ENCODE results near the gene RNF41.
"Not testable (repeated sequence)": the region's sequence is repeated elsewhere in the genome, so short reads cannot be mapped to it uniquely, and the experiment has no call there.

Gene RNF41

DNA sequence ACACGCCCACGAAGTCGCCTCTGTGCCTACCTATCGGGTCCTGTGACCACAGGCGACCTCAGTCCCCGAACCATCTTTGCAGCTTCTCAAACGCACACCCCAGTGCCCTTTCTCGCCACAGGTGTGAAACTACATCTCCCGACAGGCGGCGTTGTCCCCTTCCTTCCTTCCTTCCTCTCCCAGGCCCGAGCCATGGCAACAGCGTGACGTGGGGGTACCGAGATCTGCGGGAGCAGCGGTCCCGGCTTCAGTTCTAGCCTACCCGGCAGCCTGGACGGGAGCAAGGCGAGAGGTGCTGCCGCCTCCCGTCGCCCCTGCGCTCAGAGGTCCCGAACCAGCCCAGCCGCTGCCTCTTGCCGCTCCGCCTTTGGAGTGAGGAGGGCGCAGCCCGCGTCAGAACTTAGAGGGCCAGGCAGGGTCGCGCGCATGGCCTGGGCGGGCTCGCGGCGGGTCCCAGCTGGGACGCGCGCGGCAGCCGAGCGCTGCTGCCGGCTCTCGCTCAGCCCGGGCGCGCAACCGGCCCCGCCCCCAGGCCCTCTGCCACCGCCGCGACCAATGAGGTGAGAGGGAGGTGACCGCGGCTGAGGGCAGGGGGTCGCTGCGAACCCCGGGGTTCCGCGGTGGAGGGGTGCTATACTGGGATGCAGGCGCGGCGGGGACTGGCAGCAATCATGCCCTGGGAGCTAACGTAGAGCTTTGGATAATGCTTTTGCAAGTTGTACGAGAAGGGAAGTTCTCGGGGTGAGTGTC lies 45.1 kb upstream of the RNF41 start, which contains the start of gene COQ10A:
Gene COQ10A (plus strand): TSS at position 250 of the 750 bp plus-strand sequence. CDS start 177 bp downstream, at position 427.
- DNase-seq (ENCODE audit: low spot score) = peak; percentile 87
- Histone ChIP-seq H3K23ac (ENCODE audit: low read depth, low read length, poor library complexity) (peak within 1 kb of the TSS; percentile 97), H3K9ac (ENCODE audit: low read depth, low read length, poor library complexity) (peak within 1 kb of the TSS; percentile 95), H3K9me3 (replicated peaks in 1 of 2; ENCODE audit: control insufficient read depth in 2 of 2, insufficient read depth in 1 of 2, low read depth in 1 of 2, low read length in 2 of 2) (no peaks in the 10 kb centered on the region), H3K18ac (ENCODE audit: low read length) (peak within 1 kb of the TSS; percentile 97), H4K8ac (ENCODE audit: low read depth, low read length) (no peak within 1 kb of the TSS), H2BK120ac (ENCODE audit: low read depth, low read length) (peak within 1 kb of the TSS; percentile 65), H3K4me1 (ENCODE audit: control insufficient read depth in 2 of 2, insufficient read depth in 1 of 2, low read depth in 1 of 2, low read length in 2 of 2) (peaks cover 8% of the 10 kb centered on the region in 2 donors), H3K14ac (ENCODE audit: low read length) (no peak within 1 kb of the TSS), H3K4me3 (ENCODE audit: low read length in 2 of 2) (peak within 1 kb of the TSS; percentile 79 to 90), H3K27me3 (ENCODE audit: control insufficient read depth in 3 of 3, insufficient read depth in 3 of 3, low read depth in 1 of 3, low read length in 3 of 3) (no peaks in the 10 kb centered on the region), H3K79me1 (ENCODE audit: low read depth, low read length) (peaks cover 2% of the 10 kb centered on the region), H4K91ac (ENCODE audit: low read depth, low read length, poor library complexity) (no peak within 1 kb of the TSS), H3K27ac (replicated peaks; ENCODE audit: low read length) (peak within 1 kb of the TSS; percentile 98), H3K4ac (ENCODE audit: low read length) (no peak within 1 kb of the TSS), H2AFZ (ENCODE audit: low read length) (peak within 1 kb of the TSS; percentile 100), H2BK15ac (ENCODE audit: low read length) (peak within 1 kb of the TSS; percentile 82), H3K36me3 (replicated peaks in 1 of 2; ENCODE audit: control insufficient read depth in 2 of 2, insufficient read depth in 2 of 2, low read length in 2 of 2) (peaks cover 13 to 35% of the 10 kb centered on the region in 2 donors), H2AK5ac (ENCODE audit: low read depth, low read length) (no peak within 1 kb of the TSS), H2BK12ac (ENCODE audit: low read length) (peak within 1 kb of the TSS; percentile 88), H2BK5ac (ENCODE audit: low read length) (peak within 1 kb of the TSS; percentile 70), H3K4me2 (ENCODE audit: insufficient read depth, low read length, poor library complexity, severe bottlenecking) (peak within 1 kb of the TSS; percentile 71)
- no CpG with 5 or more reads among the region's 68 CpGs for WGBS, 2 donors (ENCODE audit: extremely low coverage in 2 of 2, insufficient read length in 2 of 2, insufficient replicate concordance in 1 of 2)

DNA sequence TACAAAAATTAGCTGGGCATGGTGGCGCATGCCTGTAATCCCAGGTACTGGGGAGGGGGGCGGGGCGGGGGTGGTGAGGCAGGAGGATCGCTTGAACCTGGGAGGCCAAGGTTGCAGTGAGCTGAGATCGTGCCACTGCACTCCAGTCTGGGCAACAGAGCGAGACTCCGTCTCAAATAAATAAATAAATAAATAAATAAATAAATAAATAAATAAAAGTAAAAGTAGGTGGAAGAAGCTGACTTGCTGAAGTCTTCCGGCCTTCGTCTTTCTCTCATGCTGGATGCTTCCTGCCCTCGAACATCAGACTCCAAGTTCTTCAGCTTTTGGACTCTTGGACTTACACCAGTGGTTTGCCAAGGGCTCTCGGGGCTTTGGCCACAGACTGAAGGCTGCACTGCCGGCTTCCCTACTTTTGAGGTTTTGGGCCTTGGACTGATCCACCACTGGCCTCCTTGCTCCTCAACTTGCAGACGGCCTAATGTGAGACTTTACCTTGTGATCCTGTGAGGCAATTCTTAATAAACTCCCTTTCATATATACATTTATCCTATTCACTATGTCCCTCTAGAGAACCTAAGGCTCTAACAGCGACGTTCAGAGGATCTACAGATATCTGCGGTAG lies 44.5 kb upstream of the RNF41 start:
- not testable (repeated sequence) for H4K8ac ChIP-seq (ENCODE audit: low read depth, low read length); H2BK120ac ChIP-seq (ENCODE audit: low read depth, low read length); H3K14ac ChIP-seq (ENCODE audit: low read length); H3K23ac ChIP-seq (ENCODE audit: low read depth, low read length, poor library complexity); DNase-seq (ENCODE audit: low spot score); H3K9me3 ChIP-seq (replicated peaks in 1 of 2; ENCODE audit: control insufficient read depth in 2 of 2, insufficient read depth in 1 of 2, low read depth in 1 of 2, low read length in 2 of 2); H3K9ac ChIP-seq (ENCODE audit: low read depth, low read length, poor library complexity); H3K27me3 ChIP-seq (ENCODE audit: control insufficient read depth in 3 of 3, insufficient read depth in 3 of 3, low read depth in 1 of 3, low read length in 3 of 3); H3K79me1 ChIP-seq (ENCODE audit: low read depth, low read length); H3K4ac ChIP-seq (ENCODE audit: low read length); H2BK12ac ChIP-seq (ENCODE audit: low read length); H2AK5ac ChIP-seq (ENCODE audit: low read depth, low read length); H3K18ac ChIP-seq (ENCODE audit: low read length); H3K4me1 ChIP-seq (ENCODE audit: control insufficient read depth in 2 of 2, insufficient read depth in 1 of 2, low read depth in 1 of 2, low read length in 2 of 2); H4K91ac ChIP-seq (ENCODE audit: low read depth, low read length, poor library complexity)
- Histone ChIP-seq H2AFZ (ENCODE audit: low read length) (peak overlapping the region; percentile 100), H3K27ac (replicated peaks; ENCODE audit: low read length) (peak overlapping the region; percentile 98), H3K36me3 (replicated peaks in 1 of 2; ENCODE audit: control insufficient read depth in 2 of 2, insufficient read depth in 2 of 2, low read length in 2 of 2) (peaks cover 13 to 28% of the 10 kb centered on the region in 2 donors), H2BK5ac (ENCODE audit: low read length) (peak overlapping the region; percentile 70), H2BK15ac (ENCODE audit: low read length) (peak overlapping the region; percentile 82), H3K4me3 (ENCODE audit: low read length in 2 of 2) (peak overlapping the region; percentile 79 to 90), H3K4me2 (ENCODE audit: insufficient read depth, low read length, poor library complexity, severe bottlenecking) (peak overlapping the region; percentile 67)
- no CpG with 5 or more reads among the region's 16 CpGs for WGBS, 2 donors (ENCODE audit: extremely low coverage in 2 of 2, insufficient read length in 2 of 2, insufficient replicate concordance in 1 of 2)

DNA sequence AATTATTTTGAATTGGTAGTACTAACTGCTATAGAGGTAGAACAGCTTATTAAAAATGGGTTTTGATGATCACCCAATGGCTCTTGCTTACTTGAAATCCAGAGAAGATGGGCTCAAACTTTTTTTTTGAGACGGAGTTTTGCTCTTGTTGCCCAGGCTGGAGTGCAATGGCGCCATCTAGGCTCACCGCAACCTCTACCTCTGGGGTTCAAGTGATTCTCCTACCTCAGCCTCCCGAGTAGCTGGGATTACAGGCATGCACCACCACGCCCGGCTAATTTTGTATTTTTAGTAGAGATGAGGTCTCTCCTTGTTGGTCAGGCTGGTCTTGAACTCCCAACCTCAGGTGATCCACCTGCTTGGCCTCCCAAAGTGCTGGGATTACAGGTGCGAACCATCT lies 41.2 kb upstream of the RNF41 start:
- not testable (repeated sequence) for H2AK5ac ChIP-seq (ENCODE audit: low read depth, low read length); H3K36me3 ChIP-seq (replicated peaks in 1 of 2; ENCODE audit: control insufficient read depth in 2 of 2, insufficient read depth in 2 of 2, low read length in 2 of 2); H2BK15ac ChIP-seq (ENCODE audit: low read length); H2BK120ac ChIP-seq (ENCODE audit: low read depth, low read length); H3K79me1 ChIP-seq (ENCODE audit: low read depth, low read length); H4K8ac ChIP-seq (ENCODE audit: low read depth, low read length); H2BK12ac ChIP-seq (ENCODE audit: low read length); H3K18ac ChIP-seq (ENCODE audit: low read length); H3K4me3 ChIP-seq (ENCODE audit: low read length in 2 of 2); H2BK5ac ChIP-seq (ENCODE audit: low read length); H3K9ac ChIP-seq (ENCODE audit: low read depth, low read length, poor library complexity); DNase-seq (ENCODE audit: low spot score); H3K27ac ChIP-seq (replicated peaks; ENCODE audit: low read length); H2AFZ ChIP-seq (ENCODE audit: low read length); H3K4ac ChIP-seq (ENCODE audit: low read length); H3K14ac ChIP-seq (ENCODE audit: low read length); H4K91ac ChIP-seq (ENCODE audit: low read depth, low read length, poor library complexity); H3K9me3 ChIP-seq (replicated peaks in 1 of 2; ENCODE audit: control insufficient read depth in 2 of 2, insufficient read depth in 1 of 2, low read depth in 1 of 2, low read length in 2 of 2); H3K27me3 ChIP-seq (ENCODE audit: control insufficient read depth in 3 of 3, insufficient read depth in 3 of 3, low read depth in 1 of 3, low read length in 3 of 3); H3K4me2 ChIP-seq (ENCODE audit: insufficient read depth, low read length, poor library complexity, severe bottlenecking); H3K23ac ChIP-seq (ENCODE audit: low read depth, low read length, poor library complexity)
- peaks cover 8 to 11% of the 10 kb centered on the region in 2 donors for H3K4me1 ChIP-seq (ENCODE audit: control insufficient read depth in 2 of 2, insufficient read depth in 1 of 2, low read depth in 1 of 2, low read length in 2 of 2)
- no CpG with 5 or more reads among the region's 7 CpGs for WGBS, 2 donors (ENCODE audit: extremely low coverage in 2 of 2, insufficient read length in 2 of 2, insufficient replicate concordance in 1 of 2)

DNA sequence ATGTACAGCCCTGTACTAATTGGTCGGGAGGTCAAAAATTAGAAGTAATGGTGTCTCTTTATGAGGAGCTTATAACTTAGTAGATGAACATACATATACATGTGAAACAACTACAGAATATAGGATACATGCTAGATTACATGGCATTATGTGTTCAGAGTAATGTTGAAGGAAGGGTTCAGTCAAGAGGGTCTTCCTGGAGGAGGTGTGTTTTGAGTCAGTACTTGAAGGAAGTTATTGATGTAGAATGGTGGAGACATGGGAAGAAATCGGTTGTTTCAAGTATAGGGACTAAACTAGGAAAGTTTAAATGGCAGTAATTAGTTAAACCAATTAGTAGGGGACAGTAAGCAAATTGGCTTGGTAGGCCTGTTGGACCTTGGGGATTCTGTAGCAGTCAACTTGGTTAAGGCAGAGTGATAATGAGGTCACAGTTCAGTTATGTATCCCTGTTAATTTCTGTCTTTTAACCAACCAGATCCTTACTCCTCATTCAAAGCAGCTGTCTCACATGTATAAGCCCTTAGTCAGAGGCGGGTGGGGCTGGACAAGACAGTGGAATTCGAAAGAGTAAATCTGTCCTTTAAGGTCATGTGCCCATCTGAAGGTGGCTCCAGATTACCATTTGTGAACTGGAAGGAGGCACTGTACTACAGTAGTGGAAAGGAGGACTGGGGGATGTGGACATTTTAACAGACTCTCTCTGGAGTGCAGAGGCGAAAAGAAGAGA lies 39.9 kb upstream of the RNF41 start:
- Histone ChIP-seq H3K36me3 (replicated peaks in 1 of 2; ENCODE audit: control insufficient read depth in 2 of 2, insufficient read depth in 2 of 2, low read length in 2 of 2) (peaks cover 4 to 6% of the 10 kb centered on the region in 2 donors), H3K9me3 (replicated peaks in 1 of 2; ENCODE audit: control insufficient read depth in 2 of 2, insufficient read depth in 1 of 2, low read depth in 1 of 2, low read length in 2 of 2) (no peaks in the 10 kb centered on the region), H3K18ac (ENCODE audit: low read length) (no peak overlapping the region), H3K27ac (replicated peaks; ENCODE audit: low read length) (no peak overlapping the region), H3K9ac (ENCODE audit: low read depth, low read length, poor library complexity) (no peak overlapping the region), H3K4me1 (ENCODE audit: control insufficient read depth in 2 of 2, insufficient read depth in 1 of 2, low read depth in 1 of 2, low read length in 2 of 2) (peaks cover 9 to 13% of the 10 kb centered on the region in 2 donors), H3K27me3 (ENCODE audit: control insufficient read depth in 3 of 3, insufficient read depth in 3 of 3, low read depth in 1 of 3, low read length in 3 of 3) (no peaks in the 10 kb centered on the region), H3K4me2 (ENCODE audit: insufficient read depth, low read length, poor library complexity, severe bottlenecking) (no peak overlapping the region), H2BK12ac (ENCODE audit: low read length) (no peak overlapping the region), H3K23ac (ENCODE audit: low read depth, low read length, poor library complexity) (no peak overlapping the region), H3K4me3 (ENCODE audit: low read length in 2 of 2) (no peak overlapping the region), H4K91ac (ENCODE audit: low read depth, low read length, poor library complexity) (no peak overlapping the region), H2AK5ac (ENCODE audit: low read depth, low read length) (no peak overlapping the region), H2BK120ac (ENCODE audit: low read depth, low read length) (no peak overlapping the region), H3K79me1 (ENCODE audit: low read depth, low read length) (peaks cover 8% of the 10 kb centered on the region), H3K14ac (ENCODE audit: low read length) (no peak overlapping the region), H2AFZ (ENCODE audit: low read length) (no peak overlapping the region), H4K8ac (ENCODE audit: low read depth, low read length) (no peak overlapping the region), H3K4ac (ENCODE audit: low read length) (no peak overlapping the region), H2BK15ac (ENCODE audit: low read length) (no peak overlapping the region), H2BK5ac (ENCODE audit: low read length) (no peak overlapping the region)
- no peak for DNase-seq (ENCODE audit: low spot score)
- WGBS, 2 donors (ENCODE audit: extremely low coverage in 2 of 2, insufficient read length in 2 of 2, insufficient replicate concordance in 1 of 2) = no CpG with 5 or more reads among the region's 5 CpGs

Measured in neuronal stem cell (in vitro differentiated cells).